GM18519 (cell line): ENCODE data around the gene RPL3.

Experiments
- ATAC-seq: cut with Tn5 transposase; IDR thresholded peaks from one replicate; pipeline ENCODE4 v1.9.1; 2021; ENCODE audit warnings: mild to moderate bottlenecking, moderate library complexity; ENCODE audit not compliant: unreplicated experiment, low FRiP score

The RPL3 gene

DNA sequence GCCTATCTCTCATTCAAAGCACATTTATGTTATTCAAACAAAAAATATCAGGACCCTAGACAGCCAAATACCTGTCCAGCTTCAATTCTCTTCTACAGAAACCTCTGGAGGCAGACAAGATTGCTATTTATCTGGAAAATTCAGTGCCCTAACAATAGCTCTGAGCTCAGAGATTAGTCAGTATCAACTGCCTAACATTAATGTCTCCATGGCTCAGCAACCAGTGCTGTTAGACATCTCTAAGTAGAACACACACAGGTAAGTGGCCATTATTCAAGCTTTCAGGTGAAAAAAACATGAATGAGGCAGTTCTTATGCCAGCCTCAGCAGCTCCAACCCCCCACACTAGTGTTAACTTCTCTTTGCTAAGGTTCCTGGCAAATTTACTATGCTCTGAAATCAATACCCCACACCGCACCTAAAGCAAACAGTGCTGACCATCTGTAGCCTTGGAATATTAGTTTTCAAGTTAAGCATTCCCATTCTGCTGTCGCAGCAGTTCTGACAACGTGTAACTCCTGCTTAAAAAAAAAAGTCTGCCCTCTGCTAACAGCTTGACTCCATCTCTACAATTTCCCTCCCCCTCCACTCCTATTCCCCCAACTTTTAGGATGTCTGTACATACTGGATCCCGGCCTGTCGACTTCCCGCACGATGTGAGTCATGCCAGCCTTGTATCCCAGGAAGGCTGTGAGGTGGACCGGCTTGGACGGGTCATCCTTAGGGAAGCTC, 1.5 kb downstream of the RPL3 start:
- ATAC-seq = no peak

DNA sequence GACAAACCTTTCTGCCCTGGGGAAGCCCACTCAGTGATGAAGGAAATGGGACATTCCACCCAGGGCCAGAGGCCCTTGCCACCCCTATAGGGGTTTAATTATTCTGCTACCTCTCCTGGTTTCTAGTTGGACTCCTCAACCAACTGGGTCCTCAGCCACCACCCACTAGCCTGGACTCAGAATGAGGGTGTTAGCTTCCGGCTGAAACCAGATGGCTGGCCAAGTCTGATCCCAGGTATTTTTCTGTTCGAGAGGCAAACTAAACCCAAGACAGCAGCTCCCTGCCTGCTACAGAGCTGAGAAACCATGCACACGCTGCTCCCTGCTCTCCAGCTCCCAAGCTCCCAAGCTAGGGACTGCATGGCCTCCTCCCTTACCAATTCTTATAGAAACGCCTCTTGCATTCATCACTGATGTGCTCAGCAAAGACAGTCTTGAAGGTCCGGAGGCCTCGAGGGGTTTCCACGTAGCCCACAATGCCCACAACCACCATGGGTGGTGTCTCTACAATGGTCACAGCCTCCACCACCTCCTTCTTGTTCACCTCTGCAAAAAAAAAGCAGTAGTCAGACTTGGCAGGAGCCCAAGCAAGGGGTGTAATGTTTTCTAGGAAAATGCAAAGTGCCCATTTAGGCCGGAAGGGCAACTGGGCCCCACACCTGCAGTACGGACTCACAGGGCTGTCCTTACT, 2.2 kb downstream of the RPL3 start:
- ATAC-seq = no peak

DNA sequence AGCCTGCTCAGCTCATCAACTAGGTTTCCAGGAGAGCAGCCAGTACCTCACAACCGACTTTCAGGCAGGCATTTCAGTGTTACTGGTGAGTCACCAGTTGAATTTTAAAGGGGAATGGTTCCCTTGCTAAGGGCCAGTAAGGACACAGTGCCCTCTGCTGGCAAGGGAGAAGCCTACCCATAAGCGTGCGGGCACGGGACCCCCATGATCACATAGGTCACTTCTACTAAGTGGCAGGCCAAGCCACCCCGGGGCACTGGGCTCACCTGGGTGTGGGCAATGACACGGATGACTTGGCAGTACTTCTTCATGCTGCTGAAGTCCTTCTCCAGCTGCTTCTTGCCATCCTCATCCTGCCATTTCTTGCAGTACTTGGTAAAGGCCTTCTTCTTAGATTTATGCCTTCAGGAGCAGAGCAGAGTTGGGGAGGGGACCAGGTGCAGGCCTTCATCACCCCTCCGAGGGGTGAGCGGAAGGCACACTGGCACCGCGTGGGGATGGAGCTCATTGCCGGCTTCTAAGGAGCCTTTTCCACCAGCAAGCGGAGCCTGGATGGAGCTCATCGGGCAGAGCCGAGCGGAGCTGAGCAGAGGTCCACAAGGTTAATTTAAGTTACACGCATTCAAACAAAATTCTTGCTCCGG, 2.9 kb downstream of the RPL3 start:
- ATAC-seq = no peak

DNA sequence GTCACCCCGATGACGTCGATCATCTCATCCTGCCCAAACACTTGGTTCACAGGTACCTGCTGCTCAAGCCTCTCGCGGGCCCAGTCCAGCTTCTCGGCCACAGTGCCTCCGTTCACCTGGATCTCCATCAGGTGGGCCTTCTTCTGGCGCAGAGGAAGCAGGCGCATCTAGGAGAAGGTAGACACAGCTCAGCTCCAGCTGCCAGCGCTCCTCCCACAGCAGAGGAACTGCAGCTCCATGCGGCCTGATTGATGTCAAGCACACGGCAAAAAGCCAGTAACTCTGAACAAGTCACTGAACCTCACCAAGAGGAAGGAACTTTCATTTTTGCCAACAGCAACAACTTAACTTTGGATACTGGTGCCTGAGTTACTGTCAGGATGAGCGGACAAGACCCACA, 4.0 kb downstream of the RPL3 start:
- no peak for ATAC-seq

DNA sequence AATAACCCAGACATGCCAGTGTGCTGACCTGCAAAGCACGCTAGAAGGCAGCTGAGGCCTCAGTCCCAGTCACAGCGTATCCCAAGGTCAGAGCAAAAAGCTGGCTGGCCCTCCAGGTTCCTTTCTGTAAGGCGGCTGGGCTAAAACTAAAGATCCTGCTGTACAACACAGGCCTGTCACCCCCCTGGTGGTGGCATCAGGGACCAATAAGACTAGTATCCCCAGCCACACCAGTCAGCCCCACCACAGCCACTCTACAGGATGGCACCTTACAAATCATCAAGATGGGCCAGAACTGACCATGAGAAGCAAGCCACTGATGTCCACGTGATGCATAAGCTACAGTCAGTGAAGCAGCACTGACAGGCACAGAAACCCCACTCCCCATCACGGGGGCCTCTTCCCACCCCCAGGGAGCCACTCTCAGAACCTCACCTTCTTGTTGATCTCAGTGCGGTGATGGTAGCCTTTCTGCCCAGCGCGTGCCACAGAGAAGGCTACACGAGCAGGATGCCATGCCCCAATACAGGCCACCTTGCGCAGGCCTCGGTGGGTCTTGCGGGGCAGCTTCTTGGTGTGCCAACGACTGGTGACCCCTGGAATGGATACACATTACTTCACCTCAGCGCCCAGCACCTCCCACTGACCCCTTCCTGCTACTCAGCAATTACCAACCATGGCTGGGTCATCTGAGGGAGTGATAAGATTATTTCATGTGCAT, 5.0 kb downstream of the RPL3 start:
- ATAC-seq = no peak

DNA sequence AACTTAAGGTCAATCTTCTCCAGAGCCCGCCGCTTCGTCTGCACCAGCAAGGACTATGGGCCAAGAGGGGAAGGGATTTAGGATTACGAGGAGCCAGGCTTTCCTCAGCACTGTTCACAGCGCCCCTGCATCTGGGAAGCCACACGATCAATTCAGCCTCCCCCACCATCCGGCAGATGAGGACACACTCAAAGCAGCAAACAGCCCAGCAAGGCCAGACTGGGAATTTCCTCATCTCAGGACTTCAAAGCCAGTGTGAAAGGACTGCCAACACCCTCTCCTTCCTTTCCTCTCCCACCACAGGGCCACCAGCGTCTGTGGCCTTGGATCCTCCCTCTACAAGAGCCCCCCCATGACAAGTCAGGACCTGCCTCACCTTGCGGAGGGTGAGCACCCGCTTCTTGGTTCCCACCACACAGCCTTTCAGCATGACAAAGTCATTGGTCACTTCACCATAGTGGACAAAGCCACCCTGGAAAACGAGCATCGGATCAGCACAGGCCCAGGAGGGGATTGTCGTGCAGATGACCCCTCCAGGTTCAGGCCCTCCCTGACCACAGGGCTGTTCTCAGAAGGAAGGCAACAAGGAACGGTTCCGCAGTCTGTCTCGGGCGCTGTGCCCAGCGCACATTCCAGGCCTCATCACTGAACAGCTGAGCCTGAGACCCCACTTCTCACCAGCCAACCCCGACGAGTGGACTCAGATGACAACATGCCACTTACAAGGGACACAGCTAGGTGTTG, 6.0 kb downstream of the RPL3 start:
- ATAC-seq = no peak

DNA sequence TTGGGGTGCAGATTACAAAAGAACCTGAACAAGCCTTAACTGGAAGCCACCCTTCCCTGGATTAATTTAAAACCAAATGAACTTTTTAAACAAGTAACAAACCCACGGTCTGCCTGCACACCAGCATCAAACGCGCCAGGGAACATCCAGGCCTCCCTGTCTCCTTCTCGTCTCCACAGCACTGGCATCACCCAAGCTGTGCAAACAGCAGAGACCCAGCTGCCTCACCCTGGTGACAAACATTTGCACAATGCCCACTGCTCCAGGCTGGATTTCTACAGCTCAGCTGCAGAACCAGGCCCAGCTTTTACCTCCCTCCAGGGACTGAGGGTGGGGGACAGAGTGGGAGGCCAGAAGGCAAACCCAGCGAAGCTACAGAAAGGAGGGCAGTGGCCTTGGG, 7.0 kb downstream of the RPL3 start:
- ATAC-seq = no peak

DNA sequence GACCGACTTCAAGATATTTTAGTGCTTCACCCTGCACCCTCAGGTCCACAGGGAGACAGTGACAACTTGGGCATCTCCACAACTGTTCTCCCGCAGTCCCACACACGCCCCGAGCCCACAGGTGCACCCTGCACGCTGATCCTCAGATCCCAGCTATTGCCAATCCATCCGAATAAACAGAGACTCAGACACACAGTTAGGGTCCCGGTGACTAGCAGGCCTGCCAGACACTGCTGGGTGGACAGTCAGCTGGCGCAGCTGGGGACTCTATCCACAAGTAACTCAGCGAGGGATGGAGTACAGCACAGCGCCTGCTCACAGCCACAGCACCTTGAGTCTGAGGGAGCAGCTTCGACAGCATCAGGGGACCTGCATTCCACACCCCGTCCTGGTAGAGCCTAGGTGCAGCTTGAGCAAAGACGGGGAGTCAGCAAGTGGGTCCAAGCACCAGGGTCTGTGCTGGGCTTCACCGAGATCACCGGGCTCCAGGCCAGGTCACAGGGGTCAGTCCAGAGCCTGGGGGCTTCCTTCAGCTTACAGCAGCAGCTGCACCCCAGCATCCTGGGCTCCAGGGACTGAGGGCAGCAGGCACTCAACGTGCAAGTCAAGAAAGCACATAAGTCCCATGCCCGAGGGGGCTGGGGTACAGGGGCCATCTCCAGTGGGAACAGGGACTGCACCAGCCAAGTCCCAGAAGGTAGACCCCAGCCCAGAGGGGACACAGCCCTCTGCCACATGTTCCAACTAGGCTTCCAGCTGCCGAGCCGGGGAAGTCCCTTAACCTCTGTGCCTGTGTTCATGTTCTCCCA, 7.6 kb downstream of the RPL3 start:
- no peak for ATAC-seq

DNA sequence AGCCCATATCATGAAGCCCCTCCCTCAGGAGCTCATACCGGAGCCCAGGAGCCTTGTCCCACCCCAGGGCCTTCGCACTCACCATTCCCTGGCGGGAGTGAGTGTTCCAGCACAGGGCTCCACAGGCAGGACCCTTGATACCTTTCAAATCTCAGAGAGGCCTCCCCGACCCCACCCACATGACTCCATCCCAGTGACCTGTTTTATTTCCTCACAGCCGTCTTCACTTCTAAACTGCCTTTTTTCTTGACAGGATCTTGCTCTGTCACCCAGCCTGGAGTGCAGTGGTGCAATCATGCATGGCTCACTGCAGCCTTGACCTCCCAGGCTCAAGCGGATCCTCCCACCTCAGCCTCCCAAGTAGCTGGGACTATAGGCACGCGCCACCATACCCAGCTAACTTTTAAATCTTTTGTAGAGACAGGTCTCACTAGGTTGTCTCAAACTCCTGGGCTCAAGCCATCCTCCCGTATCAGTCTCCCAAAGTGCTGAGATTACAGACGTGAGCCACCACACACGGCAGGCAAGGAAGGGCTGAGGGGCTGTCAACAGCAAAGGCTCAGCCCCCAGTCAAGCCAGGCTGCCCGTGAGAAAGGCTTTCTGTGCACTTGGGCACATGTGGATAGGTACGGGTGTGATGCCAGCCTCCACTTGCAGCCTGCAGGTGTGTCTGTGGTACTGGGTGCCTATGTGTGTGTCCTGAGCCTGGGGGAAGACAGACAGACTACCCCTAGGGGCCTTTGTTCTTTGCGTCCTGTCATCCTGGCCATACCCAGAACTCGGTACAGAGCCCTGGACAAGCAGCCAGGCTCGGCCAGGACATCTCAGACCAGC, 9.3 kb downstream of the RPL3 start:
- no peak for ATAC-seq

DNA sequence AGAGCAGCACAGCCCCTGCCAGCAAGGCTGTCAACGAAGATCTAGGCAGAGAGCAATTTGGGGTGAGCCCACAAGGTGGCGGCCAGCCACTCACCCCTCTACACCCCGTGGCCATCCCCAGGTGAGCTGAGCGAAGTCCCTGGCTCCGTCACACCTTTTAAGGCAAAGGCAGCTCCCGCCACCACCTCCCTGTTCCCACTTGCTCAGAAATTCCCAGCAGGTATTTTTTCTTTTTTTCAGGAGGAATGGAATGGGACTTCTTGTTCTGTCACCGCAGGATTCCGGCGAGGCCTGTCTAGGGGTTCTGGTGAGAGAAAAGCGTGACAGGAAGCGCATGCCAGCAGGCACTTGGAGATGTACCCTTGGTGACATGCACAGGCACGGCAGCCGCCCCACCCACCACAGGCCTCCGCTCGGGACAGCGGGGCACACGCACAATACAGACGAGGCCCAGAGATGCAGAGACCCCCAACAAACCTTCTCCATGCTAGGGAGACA, 10.0 kb downstream of the RPL3 start:
- no peak for ATAC-seq

DNA sequence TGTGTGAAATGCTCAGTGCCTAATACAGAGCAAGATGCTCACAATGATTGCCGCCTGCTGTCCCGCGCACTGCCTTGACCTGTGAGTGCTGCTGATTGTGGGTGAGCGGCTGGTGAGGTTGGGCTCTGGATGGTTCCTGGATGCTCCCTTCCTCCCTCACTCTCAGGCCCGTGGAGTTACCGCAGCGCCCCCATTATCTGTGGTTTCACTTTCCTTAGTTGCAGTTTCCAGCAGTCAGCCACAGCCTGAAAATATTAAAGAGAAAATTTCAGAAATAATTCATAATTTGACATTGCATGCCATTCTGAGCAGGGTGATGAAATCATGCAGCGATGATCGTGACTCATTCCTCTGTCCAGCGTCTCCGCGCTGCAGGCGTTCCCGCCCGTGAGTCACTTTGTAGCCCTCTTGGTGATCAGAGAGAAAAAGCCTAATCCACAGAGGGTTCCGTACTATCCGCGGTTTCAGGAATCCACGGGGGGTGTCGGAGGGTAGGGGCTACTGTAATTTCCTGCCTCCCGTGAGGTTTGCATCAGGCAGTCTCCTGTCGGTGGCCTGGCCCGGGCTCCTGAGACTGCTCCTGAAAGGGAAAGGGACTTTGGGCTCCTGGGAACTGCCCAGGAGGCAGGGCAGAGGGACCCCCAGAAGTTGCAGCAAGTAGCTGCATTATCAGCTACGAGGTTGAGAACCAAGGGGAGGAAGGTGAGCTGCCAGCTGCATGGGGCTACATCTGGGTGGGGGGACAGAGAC, 10.6 kb downstream of the RPL3 start:
- no peak for ATAC-seq

DNA sequence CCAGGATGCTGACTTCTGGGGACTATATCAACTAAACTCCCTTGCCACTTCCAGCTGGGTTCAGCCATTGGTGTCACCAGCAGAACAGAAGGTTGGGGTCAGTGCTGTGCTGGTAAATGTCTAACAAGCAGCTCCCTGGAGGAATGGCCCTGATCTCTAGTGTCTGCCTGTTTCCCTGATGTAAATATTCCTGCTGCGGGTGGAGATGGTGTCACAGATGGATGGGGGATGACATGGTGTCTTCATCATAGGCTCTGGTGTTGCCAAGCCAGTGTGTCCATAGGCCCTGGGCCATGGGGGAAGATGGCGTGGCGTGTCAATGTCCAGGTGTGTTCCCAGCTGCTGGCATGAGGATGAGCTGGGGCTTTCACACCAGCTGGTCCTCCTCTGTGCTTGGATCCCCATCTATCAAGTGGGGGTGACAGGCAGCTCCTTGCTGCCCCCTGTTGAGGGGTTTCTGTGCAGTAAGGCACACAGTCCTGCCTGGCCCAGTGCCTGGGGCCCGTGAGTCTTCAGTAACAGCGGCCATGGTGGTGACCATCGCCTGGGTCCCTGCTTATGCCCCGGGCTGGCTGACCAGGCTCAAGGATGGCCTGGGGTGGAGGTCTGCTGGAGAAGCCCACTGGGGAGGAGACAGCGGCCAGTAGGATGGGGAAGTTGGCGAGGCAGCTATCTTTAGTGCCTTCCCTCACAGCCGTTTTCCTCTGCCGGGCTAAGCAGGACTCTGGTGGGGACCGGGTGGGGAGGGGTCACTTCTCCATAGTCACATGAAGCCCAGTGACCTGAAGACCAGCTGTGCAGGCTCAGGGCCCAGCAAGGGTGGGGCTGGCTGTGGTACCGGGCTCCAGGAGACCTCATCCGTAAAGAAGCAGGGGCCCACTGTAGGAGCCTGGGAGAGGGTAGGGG, 12.7 kb downstream of the RPL3 start:
- no peak for ATAC-seq

DNA sequence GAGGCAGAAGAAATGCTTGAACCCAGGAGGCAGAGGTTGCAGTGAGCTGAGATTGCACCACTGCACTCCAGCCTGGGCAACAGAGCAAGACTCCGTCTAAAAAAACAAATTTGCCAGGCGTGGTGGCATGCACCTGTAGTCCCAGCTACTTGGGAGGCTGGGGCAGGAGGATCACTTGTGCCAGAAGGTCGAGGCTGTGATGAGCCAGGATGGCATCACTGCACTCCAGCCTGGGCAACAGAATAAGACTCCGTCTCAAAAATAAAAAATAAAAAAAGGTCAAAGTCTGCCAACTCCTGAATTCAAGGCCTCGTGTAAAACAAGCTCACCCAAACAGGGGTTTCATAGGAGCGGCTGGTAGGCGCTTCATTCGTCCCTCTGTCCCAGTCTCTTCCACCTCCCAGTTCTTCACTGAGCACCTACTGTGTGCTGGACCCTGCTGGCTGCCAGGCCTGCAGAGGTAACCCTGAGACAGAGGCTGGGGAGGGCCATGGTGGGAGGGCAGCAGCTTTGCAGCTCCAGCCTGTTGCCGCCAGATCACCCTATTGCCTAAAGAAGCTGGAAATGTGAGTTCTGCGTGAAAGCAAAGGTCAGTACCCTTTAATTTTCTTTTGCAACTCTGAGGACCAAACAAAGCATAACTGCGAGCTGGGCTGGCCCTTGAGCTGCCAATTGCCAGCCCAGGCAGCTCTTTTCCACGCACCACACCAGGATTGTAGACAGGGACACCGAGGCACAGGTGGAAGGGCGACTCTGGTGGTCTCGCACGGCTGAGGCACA, 15.3 kb downstream of the RPL3 start:
- ATAC-seq = no peak

DNA sequence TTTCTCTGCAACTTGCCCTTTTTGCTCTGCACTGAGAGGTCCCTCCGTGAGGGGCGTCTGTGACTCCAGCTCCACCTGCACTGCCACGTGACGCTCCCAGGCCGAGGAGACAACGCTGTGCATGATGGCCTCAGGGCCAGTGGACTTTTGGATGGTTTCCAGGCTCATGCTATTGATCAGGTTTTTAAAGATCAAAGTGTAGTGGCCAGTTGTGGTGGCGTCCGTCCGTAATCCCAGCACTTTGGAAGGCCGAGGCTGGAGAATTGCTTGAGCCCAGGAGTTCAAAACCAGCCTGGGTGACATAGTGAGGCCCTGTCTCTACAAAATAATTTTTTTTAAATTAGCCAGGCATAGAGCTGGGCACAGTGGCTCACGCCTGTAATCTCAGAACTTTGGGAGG, 16.1 kb downstream of the RPL3 start:
- no peak for ATAC-seq

DNA sequence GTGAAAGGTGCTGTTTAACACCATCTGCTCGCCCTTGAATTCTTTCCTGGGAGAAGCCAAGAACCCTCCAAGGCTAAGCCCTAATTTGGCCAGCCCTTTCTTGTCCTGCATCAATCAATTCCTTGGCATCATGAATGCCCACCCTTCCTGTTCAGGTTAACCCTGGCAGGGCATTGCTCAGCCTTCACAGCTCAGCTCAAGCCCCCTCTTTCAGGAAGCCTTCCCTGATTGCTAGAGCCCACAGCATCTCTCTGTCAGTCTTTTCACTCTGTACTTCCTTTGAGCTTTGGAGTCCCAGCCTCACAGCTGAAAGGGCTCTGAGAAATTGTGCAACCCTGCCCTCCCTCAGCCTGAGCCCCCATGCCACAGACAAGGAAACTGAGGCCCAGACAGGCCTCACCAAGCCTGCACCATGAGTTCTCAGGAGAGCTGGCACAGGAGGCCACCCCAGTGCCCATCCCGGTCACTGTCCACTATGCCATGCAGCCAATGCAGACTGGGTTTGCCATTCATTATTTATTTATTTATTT, 16.9 kb downstream of the RPL3 start:
- ATAC-seq = no peak

DNA sequence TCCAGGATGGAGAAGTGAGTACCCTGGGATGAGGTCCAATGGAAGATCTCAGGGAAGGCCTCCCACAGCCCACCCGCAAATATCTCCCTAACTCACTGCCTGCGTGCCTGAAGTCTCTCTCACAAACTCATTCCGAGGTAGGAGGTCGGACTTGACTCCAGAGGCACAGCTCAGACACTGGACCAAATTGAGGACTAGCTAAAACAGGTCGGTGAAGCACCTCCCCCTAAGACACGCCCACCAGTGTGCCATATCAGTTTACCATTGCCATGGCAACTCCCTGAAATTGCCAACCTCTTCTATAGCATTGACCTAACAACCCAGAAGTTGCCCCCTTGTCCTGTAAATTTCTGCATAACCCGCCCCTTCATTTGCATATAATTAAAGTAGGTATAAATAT, 17.5 kb downstream of the RPL3 start:
- no peak for ATAC-seq
